HG02798 (cell line): ENCODE measurements around the gene IRAK1.
"Not testable (repeated sequence)": the region's sequence is repeated elsewhere in the genome, so short reads cannot be mapped to it uniquely, and the experiment has no call there.

Experiments
- ATAC-seq: cut with Tn5 transposase; IDR thresholded peaks from one replicate; pipeline ENCODE4 v1.9.1; 2021; ENCODE audit warnings: mild to moderate bottlenecking; ENCODE audit not compliant: unreplicated experiment, poor library complexity

Gene IRAK1

DNA sequence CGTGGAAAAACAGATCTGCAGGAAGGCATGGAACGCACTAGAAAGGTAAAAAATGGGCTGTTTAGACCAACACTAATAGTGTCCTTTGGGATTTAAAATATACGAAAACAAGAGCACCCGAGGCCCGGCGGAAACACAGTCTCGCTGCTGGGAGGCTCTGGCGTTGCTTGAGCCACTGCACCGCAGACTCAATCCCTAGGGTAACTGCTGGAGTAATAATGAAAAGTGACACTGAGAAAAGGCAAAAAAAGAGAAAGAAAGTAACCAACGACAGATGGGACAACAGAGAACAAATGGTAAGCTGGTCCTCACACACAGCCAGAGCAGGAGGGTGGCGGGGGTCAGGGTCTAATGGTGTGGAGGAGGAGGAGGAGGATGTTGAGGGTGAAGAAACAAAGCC lies 15.4 kb downstream of the IRAK1 start:
- no peak for ATAC-seq

- ATAC-seq = peak; percentile 51
These were observed 17.4 kb downstream of the IRAK1 start for GRCh38 chrX:154002215-154002719.

DNA sequence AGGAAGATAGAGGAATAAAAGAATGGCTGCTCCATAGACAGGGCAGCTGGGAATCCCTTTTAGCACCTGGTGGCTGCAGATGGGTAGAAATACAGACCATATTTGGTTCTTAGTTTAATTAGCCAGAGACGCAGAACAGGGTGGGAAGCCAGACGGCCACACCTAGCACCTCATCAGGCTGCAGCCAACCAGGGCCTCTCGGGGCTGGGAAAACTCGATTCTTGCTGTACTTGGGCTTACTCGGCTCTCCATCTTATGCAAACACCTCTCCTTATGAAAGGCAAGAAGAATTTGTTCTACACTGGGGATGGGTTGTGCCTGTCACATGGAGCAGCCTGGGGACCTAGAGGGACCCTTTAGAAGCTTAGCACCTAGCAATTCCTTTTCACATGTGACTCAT lies 19.7 kb downstream of the IRAK1 start:
- no peak for ATAC-seq

GRCh38 chrX:153999359-154000037 lies 20.2 kb downstream of the IRAK1 start:
- ATAC-seq = no peak

DNA sequence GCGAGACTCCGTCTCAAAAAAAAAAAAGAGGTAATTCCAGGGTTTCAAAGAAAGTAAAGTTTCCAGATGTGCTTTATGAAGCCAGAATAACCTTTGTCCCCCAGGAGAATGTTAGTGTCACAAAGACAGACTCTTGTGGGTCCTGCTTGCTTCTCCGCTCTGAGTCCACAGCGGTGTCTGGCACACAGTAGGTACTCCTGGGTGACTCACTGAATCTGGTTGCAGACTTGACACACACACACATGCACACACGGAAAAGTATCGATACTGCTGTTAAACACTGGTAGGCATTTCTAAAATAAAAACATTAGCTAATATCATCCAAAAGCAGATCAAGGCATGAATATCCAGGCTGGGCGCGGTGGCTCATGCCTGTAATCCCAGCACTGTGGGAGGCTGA lies 24.2 kb downstream of the IRAK1 start:
- no peak for ATAC-seq

DNA sequence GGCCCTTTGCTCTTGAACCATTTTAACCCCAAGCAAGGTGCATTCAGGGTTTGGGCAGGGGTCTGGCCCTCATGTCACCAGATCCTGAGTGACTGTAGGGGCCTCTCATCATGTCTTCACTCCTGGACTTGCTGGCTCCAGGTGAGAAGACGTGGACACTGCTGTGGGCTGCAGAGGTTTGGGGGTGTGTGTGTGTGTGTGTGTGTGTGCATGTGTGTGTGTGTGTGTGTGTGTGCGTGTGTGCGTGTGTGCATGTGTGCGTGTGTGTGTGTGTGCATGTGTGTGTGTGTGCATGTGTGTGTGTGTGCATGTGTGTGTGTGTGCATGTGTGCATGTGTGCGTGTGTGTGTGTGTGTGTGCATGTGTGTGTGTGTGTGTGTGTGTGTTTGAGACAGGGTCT lies 25.3 kb downstream of the IRAK1 start:
- not testable (repeated sequence) for ATAC-seq

DNA sequence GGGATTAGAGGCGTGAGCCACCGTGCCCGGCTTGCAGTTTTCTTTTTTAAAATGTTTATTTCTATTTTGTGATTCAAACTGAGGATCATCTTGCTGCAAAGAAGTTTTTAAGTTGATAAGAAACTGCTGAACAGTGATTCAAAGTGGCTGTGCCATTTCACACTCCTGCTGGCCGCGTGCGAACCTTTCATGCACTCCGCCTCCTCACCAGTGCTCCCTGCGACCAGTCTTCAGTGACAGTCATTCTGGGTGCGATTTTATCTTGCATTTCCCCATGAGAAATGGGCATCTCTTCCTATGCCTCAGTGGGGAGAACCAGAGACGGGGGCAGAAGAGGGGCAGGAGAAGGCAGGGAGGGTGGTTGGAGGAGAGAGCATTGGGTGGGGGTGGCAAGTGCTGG lies 25.7 kb downstream of the IRAK1 start:
- ATAC-seq = no peak

GRCh38 chrX:153993079-153993478 lies 26.6 kb downstream of the IRAK1 start:
- no peak for ATAC-seq

- ATAC-seq = no peak
These were observed 27.5 kb downstream of the IRAK1 start for GRCh38 chrX:153992180-153992579.

- ATAC-seq = no peak
These were observed 28.6 kb downstream of the IRAK1 start for GRCh38 chrX:153991013-153991580.

DNA sequence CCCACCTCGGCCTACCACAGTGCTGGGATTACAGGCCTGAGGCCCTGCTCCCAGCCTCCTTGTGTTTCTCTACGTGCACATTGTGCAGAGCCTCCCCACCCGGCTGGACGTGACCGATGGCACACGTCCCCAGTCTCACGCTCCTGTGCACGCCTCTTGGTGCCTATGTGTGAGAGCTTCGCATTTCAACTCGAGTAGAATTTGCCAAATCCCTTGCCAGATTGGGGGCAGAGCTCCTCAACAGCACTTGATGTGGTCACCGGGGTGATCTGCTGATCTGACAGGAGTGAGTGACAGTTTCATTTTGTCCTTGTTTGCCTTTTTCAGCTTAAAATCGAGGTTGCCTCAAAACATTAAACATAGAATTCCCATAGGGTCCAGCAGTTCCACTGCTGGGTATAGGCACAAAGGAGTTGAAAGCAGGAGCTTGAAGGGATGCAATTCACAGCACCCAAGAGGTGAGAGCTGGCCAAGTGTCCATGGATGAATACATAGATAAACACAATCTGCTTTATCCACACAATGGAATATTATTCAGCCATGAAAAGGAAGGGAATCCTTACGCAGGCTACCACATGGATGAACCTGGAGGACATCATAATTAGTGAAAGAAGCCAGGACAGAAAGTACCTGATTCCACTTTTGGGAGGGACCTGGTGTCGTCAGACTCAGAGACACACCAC lies 29.6 kb downstream of the IRAK1 start:
- ATAC-seq = no peak

- no peak for ATAC-seq
These were observed 31.2 kb downstream of the IRAK1 start for GRCh38 chrX:153988493-153988892.

DNA sequence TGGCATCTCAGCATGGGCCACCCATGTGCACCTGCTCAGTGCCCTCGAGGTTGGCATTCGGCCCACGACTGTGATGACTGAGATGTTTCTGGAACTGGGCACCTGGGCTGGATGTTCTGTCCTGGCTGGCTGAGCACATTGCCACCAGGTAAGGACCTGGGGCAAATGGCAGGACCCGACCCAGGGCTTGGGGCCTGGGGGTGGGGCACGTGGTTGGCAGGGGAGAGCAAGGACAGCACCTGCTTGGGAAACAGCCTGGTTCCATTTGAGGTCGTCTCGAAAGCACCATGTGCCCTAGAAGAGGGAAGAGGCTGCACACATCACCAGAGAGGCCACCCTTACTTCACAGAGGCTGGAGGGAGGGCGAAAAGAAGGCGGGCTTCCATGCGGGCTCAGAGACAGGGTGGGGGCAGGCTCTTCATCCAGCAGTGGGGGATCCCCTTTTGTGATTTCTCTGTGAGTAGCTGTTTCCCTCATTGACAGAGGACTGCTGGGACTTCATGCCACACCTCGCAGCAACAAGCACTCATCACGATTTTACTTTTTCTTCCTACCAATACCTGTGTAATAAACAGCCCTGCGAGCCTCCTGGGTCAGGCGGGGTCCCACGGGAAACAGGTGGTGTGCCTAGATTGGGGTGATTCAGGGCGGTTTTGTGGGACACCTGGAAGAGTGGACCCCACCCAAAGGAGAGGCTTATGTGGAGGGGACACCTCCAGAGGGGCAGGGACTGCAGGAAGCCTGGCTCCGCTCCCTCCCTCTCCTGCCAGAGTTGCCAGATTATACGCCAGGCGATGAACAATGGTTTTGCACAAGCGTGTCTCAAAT lies 35.1 kb downstream of the IRAK1 start:
- ATAC-seq = no peak

- no peak for ATAC-seq
These were observed 36.3 kb downstream of the IRAK1 start for GRCh38 chrX:153983321-153983801.

DNA sequence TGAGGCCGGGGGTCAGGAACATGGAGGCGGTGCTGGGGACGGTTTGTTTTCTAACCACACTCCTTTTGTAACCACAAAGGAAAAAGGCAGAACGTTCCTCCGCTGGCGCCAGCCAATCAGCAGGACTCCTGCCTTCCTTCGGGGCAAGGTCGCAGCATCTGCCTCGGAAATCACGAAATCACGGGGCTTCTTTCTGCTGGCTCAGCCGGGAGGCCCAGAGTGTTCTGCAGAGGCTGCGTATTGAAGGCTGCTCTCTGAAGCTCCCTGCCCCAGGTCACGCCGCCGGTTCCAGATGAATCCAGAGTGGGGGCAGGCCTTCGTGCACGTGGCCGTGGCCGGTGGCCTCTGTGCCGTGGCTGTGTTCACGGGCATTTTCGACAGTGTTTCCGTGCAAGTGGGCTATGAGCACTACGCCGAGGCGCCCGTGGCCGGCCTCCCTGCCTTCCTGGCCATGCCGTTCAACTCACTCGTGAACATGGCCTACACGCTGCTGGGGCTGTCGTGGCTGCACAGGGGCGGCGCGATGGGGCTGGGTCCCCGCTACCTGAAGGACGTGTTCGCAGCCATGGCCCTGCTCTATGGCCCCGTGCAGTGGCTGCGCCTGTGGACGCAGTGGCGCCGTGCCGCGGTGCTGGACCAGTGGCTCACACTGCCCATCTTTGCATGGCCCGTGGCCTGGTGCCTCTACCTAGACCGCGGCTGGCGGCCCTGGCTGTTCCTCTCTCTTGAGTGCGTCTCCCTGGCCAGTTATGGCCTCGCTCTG lies 37.8 kb downstream of the IRAK1 start:
- ATAC-seq = no peak

DNA sequence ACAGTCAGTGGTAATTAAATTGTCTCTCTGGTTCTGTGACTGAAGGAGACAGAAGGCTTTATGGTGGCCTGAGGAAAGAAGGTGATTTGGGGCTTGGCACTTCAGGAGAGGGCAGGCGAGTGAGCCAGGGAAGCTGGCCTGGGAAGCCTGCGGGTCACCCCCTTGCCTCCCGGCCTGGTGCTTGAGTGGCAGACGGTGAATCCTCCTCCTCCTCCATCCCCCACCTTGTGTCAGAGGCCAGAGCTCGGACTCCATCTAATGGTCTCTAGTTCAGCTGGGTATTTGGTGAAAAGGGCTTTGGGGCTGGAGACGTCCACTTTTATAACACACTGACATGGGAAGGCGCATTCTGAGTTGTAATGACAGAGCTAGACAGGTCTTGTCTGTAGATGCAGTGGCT lies 38.5 kb downstream of the IRAK1 start:
- no peak for ATAC-seq

- peak; percentile 68 for ATAC-seq
These were observed 39.3 kb downstream of the IRAK1 start for GRCh38 chrX:153980394-153980793.

DNA sequence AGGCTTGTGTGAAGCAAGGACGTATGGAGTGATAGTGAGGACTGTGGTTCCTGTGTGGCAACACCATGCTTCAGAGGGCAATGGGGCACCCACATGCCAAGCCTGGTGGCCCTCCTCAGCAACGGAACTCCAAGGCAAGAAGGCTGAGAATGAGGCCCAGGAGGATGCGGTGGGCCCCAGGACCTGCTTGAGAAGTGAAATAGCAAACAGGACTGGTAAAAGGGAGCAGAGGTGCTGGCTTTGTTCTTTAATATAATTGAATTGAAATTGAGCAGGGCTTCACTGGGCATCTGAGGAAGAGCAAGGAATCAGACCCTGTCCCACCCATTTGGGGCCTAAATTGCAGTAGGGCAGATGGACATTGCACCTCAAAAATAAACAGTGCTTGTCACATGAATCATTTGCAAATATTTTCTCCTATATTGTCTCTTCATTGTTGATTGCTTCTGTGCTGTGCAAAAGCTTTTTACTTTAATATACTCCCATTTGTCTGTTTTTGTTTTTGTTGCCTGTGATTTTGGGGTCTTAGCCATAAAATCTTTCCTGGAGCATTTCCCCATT lies 44.9 kb downstream of the IRAK1 start:
- no peak for ATAC-seq

GRCh38 chrX:153974003-153974725 lies 45.5 kb downstream of the IRAK1 start:
- no peak for ATAC-seq
